Astrocyte of the hippocampus (primary cell): ENCODE results near the gene RAB17.

Experiments
- DNase-seq: peaks from one replicate; pipeline ENCODE4 v3.0.0; 2011; ENCODE audit warnings: low read depth, low spot score

The RAB17 gene

GRCh38 chr2:237590272-237591140, at the start of gene RAB17:
TSS of gene RAB17 (minus strand) at chr2:237590734. CDS start at chr2:237586154, 4,580 bp downstream.
- peak; percentile 65 for DNase-seq

DNA sequence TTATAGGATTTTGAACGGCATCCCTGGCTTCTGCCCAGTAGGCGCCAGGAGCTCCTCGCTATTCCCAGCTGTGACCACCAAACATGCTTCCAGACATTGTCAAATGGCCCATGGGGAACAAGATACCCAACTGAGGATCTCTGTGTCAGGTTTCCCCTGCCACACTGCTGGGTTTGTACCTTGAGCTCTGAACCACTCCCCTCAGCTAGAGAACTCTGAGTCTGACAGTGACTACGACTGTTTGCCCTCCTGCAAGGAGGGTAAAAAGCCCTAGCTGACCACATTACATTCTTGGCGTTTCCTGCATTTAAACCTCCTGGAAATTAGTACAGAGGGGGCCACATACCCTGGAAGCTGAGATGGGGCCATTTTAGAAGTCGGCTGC, 49.3 kb upstream of the RAB17 start:
- DNase-seq = peak; percentile 58

- DNase-seq = no peak
Measured at GRCh38 chr2:237639052-237639835, 48.7 kb upstream of the RAB17 start.

DNA sequence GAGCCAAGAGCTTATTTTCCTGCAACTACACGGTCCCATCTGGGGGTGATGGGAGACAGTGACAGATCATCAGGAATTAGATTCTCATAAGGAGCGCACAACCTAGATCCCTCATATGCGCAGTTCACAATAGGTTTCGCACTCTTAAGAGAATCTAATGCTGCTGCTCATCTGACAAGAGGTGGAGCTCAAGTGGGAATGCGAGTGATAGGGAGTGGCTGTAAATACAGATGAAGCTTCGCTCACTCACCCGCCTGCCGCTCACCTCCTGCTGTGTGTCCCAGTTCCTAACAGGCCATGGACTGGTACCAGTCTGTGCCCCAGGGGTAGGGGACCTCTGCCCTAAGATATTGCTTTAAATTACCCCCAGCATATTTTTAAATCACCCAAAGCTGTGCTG, 47.6 kb upstream of the RAB17 start:
- no peak for DNase-seq

DNA sequence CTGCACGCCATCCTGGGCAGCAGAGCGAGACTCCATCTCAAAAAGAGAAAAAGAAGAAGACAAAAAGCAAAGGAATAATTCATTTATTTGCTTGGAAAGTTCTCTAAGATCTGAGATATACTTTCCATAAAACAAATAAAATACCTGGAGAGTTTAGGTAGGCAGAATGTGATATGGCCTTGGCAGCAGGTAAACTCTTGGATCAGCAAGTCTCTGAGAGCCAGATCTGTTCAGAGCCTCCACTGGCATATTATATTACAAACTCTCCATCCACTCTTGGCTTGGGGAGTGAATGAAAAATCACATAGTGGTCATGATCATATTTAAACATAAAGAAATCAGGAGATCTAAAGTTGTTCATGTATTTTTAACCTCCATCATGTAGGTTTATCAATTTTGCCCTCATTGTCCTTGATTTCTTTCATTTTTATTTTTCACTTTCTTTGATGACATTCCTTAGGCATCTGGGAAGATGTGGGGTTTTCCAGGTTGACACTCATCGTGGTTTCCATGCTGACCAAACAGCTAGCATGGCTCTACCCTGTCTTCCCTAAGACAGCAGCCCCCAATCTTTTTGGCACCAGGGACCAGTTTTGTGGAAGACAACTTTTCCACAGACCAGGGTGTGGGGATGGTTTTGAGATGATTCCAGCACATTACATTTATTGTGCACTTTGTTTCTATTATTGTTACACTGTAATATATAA, 47.0 kb upstream of the RAB17 start:
- no peak for DNase-seq

- no peak for DNase-seq
Measured at GRCh38 chr2:237636578-237636977, 46.0 kb upstream of the RAB17 start.

DNA sequence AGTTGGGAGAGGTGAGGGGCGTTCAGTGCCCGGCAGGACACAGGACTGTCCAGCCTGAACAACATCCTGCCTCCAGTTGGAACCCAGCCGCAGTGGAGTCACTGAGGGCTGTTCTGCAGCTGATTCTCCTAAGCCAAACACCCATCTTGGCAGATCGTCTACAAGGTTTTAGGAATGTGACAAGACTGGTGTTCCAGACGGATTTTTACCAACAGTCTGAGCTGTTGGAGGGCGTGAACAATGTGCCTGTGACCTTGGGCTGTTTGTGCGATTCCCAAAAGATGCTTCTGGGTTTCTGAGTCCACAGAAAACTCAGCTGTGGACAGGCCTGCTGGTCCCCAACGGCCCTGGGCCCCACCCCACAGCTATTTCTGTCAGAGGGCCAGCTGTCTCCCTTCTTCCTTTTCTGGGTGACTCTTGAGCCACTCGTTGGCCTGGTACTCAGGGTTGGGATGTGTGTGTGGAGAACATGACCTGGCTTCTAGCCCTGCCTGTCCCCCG, 42.6 kb upstream of the RAB17 start:
- no peak for DNase-seq

DNA sequence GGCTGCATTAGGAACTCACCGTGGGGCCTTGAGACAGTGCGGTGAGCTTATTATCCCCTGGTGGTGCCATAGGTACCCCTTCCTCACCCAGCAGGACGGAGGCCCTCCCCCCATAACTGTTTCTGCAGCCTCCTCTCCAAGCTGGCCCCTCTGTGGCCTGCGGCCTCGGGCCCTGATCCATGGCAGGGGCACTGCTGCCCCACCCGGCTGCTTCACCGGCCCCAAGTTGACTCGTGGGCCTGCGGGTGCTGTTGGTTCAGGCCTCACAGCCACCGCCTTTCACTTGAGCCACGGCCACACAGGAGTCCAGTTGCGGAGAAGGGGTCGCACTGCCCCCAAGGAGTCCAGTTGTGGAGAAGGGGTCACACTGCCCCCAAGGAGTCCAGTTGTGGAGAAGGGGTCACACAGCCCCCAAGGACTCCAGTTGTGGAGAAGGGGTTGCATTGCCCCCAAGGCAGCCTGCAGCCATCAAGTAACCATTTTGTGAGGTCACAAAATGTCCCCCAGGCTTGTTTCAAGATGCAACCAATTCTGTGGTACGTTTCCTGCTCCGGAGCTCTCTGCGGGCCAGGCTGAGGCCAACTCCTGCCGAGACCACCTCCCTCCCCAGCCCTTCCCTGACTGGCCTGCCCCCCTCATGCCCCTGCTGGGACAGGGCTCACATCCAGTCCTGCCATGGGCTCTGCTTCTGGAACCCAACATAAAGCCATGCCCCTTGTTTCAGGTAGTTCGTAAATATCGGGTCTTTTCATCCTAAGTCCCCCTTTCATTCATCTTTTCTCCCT, 41.5 kb upstream of the RAB17 start:
- no peak for DNase-seq

- DNase-seq = peak; percentile 54
Measured at GRCh38 chr2:237631007-237631785, 40.7 kb upstream of the RAB17 start.

GRCh38 chr2:237630216-237631000, 39.9 kb upstream of the RAB17 start:
- DNase-seq = no peak

- DNase-seq = no peak
Measured at GRCh38 chr2:237629739-237630138, 39.2 kb upstream of the RAB17 start.

GRCh38 chr2:237629188-237629534, 38.6 kb upstream of the RAB17 start:
- DNase-seq = no peak

- DNase-seq = no peak
Measured at GRCh38 chr2:237628247-237629187, 38.0 kb upstream of the RAB17 start.

- DNase-seq = peak; percentile 74
Measured at GRCh38 chr2:237627441-237628246, 37.1 kb upstream of the RAB17 start, which contains the start of gene LRRFIP1. TSS of gene LRRFIP1 (plus strand) at chr2:237627587. CDS start at chr2:237627645, 58 bp downstream.

- peak; percentile 39 for DNase-seq
Measured at GRCh38 chr2:237626813-237627440, 36.4 kb upstream of the RAB17 start.

DNA sequence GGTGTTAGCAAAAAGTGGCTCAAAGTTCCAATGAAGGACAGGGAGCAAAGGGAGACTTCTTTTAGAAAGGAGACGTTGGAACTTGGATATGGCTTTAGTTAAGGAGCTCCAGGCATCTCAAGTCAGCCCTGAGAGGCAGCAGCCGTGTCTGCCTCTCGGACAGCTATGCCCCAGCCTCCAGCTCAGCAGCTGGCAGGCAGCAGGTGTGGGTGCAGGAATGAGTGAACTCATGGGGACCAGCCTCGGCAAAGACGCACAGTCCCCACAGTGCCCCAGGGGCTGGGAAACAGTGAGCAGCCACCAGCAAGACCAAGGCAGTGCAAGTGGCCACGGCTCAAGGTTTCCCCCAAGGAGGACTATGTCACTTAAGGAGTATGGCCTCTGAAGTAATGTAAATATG, 35.2 kb upstream of the RAB17 start:
- no peak for DNase-seq

DNA sequence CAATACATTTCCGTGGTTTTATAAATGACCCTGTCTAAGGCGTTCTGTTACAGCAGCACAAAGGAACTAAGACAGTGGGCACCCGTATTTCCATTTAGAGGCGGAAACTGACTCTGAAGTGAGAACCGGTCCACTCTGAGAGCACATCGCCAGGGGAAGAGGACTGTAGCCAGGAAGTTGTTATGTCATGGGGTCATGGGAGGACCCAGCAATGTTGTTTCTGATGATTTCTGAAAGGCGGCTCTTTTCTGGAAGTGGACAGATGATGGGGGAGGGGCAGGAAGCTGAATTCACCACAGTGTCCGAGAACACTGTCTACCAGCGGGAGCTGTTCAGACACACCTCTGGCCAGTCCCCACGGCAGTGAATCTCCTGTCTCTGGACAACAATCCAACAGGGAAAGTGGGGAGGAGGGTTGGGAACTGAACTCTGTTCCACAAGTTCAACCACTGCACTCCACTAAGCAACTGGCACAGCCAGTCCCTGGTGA, 34.7 kb upstream of the RAB17 start:
- DNase-seq = no peak
